ENCODE measurements around the gene CHMP1B. TPM values are rescaled to one million over a fixed set of nuclear protein-coding genes. Genes with fewer than 3 reads are reported as not detected.

The CHMP1B gene
- total and polyA plus RNA-seq, 9 of the 15 experiments (the other 6 are each of a cell fraction or from before 2014, with no cell fraction given), result 12.3 to 29.9 (median 19.0) TPM

- TF ChIP-seq MXI1 (IDR thresholded peaks at IDR 0.05; ENCODE audit: low read depth, low read length), result 0 out of 2 replicates have a peak, but pooled peaks have one; percentile 1
- no peak for TF ChIP-seq RBM14 (IDR thresholded peaks at IDR 0.05; ENCODE audit: borderline replicate concordance, insufficient read depth, low read depth, low read length)
- TF ChIP-seq SRSF7 (optimal IDR thresholded peaks at IDR 0.05; ENCODE audit: low read depth, low read length), result no peak
- TF ChIP-seq, protein P1, sequence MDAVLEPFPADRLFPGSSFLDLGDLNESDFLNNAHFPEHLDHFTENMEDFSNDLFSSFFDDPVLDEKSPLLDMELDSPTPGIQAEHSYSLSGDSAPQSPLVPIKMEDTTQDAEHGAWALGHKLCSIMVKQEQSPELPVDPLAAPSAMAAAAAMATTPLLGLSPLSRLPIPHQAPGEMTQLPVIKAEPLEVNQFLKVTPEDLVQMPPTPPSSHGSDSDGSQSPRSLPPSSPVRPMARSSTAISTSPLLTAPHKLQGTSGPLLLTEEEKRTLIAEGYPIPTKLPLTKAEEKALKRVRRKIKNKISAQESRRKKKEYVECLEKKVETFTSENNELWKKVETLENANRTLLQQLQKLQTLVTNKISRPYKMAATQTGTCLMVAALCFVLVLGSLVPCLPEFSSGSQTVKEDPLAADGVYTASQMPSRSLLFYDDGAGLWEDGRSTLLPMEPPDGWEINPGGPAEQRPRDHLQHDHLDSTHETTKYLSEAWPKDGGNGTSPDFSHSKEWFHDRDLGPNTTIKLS (IDR thresholded peaks at IDR 0.05; ENCODE audit: borderline replicate concordance, low read depth), result no peak
- 0 out of 4 replicates have a peak, but pooled peaks of 1 of the 2 experiments have one; percentile 41 for TF ChIP-seq KDM1A (IDR thresholded peaks at IDR 0.05)
- TF ChIP-seq ZNF639 (CRISPR knock-in tag; conservative IDR thresholded peaks at IDR 0.05 in 1 of 2, IDR thresholded peaks at IDR 0.05 in 1 of 2), result no peak
- TF ChIP-seq ELF4 (CRISPR knock-in tag; IDR thresholded peaks at IDR 0.05), result no peak
- peak; percentile 88 for TF ChIP-seq CREM (IDR thresholded peaks at IDR 0.05; ENCODE audit: low read depth)
- no peak for TF ChIP-seq MED1 (CRISPR knock-in tag; IDR thresholded peaks at IDR 0.05; ENCODE audit: borderline replicate concordance)
- TF ChIP-seq FOXJ2 (tag; IDR thresholded peaks at IDR 0.05), result no peak
- no peak for TF ChIP-seq IRF2 (CRISPR knock-in tag; IDR thresholded peaks at IDR 0.05)
- no peak for TF ChIP-seq E2F5 (CRISPR knock-in tag; IDR thresholded peaks at IDR 0.05)
- TF ChIP-seq GATAD2B (IDR thresholded peaks at IDR 0.05; ENCODE audit: borderline replicate concordance), result no peak
- TF ChIP-seq MAFF (IDR thresholded peaks at IDR 0.05; ENCODE audit: low read length), result no peak
- TF ChIP-seq GABPB2 (CRISPR knock-in tag; conservative IDR thresholded peaks at IDR 0.05), result no peak
- no peak for TF ChIP-seq NR3C1 (CRISPR knock-in tag; IDR thresholded peaks at IDR 0.05)
- no peak for TF ChIP-seq ZNF609 (CRISPR knock-in tag; IDR thresholded peaks at IDR 0.05; ENCODE audit: borderline replicate concordance)
- no peak for TF ChIP-seq SNRNP70 (optimal IDR thresholded peaks at IDR 0.05; ENCODE audit: low read depth, low read length)
- TF ChIP-seq TEAD2 (tag; IDR thresholded peaks at IDR 0.05), result no peak
These were observed 1.2 kb upstream of the CHMP1B start (continued) for GRCh38 chr18:11849841-11850634.
